ENCODE measurements around the gene RCN2.

RCN2 gene

GRCh38 chr15:76996526-76997401 lies 65.2 kb downstream of the RCN2 start:
- no peak for DNase-seq (ENCODE audit: low read depth)
- no peak for TF ChIP-seq CTCF (conservative IDR thresholded peaks at IDR 0.05; ENCODE audit: low read depth, low read length)
- no peak overlapping the region for H3K4me3 ChIP-seq (ENCODE audit: low read length)

GRCh38 chr15:76998663-76999285 lies 67.2 kb downstream of the RCN2 start:
- H3K4me3 ChIP-seq (ENCODE audit: low read length): no peak overlapping the region
- DNase-seq (ENCODE audit: low read depth): no peak
- no peak for TF ChIP-seq CTCF (conservative IDR thresholded peaks at IDR 0.05; ENCODE audit: low read depth, low read length)

- DNase-seq (ENCODE audit: low read depth): no peak
- H3K4me3 ChIP-seq (ENCODE audit: low read length): no peak overlapping the region
- no peak for TF ChIP-seq CTCF (conservative IDR thresholded peaks at IDR 0.05; ENCODE audit: low read depth, low read length)
Measured at GRCh38 chr15:76999996-77000395, 68.4 kb downstream of the RCN2 start.

- H3K4me3 ChIP-seq (ENCODE audit: low read length): no peak overlapping the region
- no peak for TF ChIP-seq CTCF (conservative IDR thresholded peaks at IDR 0.05; ENCODE audit: low read depth, low read length)
- DNase-seq (ENCODE audit: low read depth): no peak
Measured at GRCh38 chr15:77001351-77001750, 69.8 kb downstream of the RCN2 start.

- no peak for TF ChIP-seq CTCF (conservative IDR thresholded peaks at IDR 0.05; ENCODE audit: low read depth, low read length)
- DNase-seq (ENCODE audit: low read depth): no peak
- H3K4me3 ChIP-seq (ENCODE audit: low read length): no peak overlapping the region
Measured at GRCh38 chr15:77001966-77002365, 70.4 kb downstream of the RCN2 start.

GRCh38 chr15:77002436-77002835 lies 70.9 kb downstream of the RCN2 start:
- TF ChIP-seq CTCF (conservative IDR thresholded peaks at IDR 0.05; ENCODE audit: low read depth, low read length): no peak
- no peak overlapping the region for H3K4me3 ChIP-seq (ENCODE audit: low read length)
- DNase-seq (ENCODE audit: low read depth): no peak

Measured in retinal pigment epithelial cell (primary cell).